22Rv1 (cell line): ENCODE measurements around the gene TNC.

Source experiments
- ZFX ChIP-seq: fragments of 450-650 bp; IDR thresholded peaks from 2 replicates; pipeline ENCODE4 v1.6.1; 2017; ENCODE audit warnings: antibody characterized with exemption, borderline replicate concordance
- TF ChIP-seq, protein P1 (sequence below): fragments of 450-650 bp; IDR thresholded peaks from 2 replicates; pipeline ENCODE4 v1.5.1; 2017; ENCODE audit warnings: mild to moderate bottlenecking

DNA sequence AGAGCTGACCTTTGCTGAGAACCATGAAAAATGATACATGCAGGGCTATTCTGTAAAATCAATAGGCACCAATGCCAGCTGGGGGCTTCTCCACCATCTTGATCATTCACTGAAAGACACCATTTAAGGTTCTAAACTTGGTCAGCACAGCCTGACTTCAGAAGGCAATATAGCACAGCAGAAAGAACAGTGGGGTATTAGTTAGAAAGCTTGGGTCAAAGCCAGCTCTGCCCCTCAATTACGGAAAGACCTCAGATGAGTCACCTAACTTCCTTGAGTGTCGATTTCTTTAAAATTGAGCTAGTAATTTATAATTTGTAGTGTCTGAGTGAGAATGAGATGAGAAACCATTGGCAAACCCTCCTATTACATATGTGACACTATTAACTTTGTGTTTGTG is 3.4 kb downstream of the TNC start:
- TF ChIP-seq, protein P1, sequence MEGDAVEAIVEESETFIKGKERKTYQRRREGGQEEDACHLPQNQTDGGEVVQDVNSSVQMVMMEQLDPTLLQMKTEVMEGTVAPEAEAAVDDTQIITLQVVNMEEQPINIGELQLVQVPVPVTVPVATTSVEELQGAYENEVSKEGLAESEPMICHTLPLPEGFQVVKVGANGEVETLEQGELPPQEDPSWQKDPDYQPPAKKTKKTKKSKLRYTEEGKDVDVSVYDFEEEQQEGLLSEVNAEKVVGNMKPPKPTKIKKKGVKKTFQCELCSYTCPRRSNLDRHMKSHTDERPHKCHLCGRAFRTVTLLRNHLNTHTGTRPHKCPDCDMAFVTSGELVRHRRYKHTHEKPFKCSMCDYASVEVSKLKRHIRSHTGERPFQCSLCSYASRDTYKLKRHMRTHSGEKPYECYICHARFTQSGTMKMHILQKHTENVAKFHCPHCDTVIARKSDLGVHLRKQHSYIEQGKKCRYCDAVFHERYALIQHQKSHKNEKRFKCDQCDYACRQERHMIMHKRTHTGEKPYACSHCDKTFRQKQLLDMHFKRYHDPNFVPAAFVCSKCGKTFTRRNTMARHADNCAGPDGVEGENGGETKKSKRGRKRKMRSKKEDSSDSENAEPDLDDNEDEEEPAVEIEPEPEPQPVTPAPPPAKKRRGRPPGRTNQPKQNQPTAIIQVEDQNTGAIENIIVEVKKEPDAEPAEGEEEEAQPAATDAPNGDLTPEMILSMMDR, result no peak
- TF ChIP-seq ZFX, result no peak
